Measurements from ENCODE around the gene CCDC28A. TPM values are rescaled to one million over a fixed set of nuclear protein-coding genes. Genes with fewer than 3 reads are reported as not detected.

The CCDC28A gene
- total RNA-seq, 1 donor from 2014 or later, result 7.3 TPM

DNA sequence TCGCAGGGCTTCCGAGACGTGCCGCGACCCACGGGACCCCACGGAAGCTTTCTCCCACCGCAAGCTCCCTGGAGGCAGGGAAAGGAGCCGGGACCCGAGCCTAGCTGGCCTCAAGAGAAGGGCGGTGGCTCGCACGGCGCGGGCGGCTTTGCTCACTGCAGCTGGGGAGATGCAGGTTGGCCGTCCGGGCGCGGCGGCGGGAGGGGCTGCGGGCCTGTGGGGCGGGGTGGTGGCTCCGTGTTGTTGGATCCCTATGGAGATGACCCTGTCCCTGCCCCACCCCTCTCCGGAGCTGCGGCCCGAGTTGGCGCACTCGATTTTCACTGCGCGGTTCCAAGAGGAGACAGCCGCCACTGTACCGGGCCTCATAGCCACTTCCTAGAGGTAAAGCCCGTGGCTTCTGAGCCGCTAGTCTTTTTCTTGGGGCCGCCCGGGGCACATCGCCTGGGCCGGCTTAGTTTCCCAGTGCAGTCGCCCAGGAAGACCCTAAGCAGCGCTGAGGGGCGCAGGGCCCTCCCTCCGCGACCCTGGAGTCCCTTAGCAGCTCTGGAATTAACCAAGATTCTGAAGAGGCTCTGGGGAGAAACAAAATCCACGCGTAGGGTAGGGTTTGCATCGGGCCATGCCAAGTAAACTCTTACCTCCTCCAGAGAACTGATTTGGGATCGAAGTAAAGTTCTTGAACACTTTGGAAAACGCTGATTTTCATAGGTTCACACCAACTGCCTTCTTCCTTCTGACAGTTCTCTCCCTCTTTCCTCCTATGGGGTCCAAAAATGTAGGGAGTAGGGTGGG, 22.4 kb downstream of the CCDC28A start, which contains the start of gene ECT2L:
Gene ECT2L, plus strand, starts transcription at position 279 of the 795 bp plus-strand sequence. CDS start 17,188 bp downstream, outside the sequence.
- no peak for TF ChIP-seq CTCF (conservative IDR thresholded peaks at IDR 0.05)
- Mint-ChIP-seq H3K4me1 (peaks cover 33% of the 10 kb centered on the region), H3K27me3 (ENCODE audit: low read depth) (peaks cover 11% of the 10 kb centered on the region), H3K27ac (ENCODE audit: unreplicated experiment) (no peak within 1 kb of the TSS), H3K9me3 (no peaks in the 10 kb centered on the region), H3K36me3 (ENCODE audit: low read depth) (no peaks in the 10 kb centered on the region), H3K4me3 (peak within 1 kb of the TSS; percentile 79)
- peak; percentile 50 for DNase-seq (ENCODE audit: low read depth, low spot score)

GRCh38 chr6:138796771-138797170, 23.2 kb downstream of the CCDC28A start:
- Mint-ChIP-seq H3K27me3 (ENCODE audit: low read depth) (peaks cover 11% of the 10 kb centered on the region), H3K9me3 (no peaks in the 10 kb centered on the region)
- no peak for TF ChIP-seq CTCF (conservative IDR thresholded peaks at IDR 0.05)

GRCh38 chr6:138797806-138798446, 24.4 kb downstream of the CCDC28A start:
- Mint-ChIP-seq H3K27ac (ENCODE audit: unreplicated experiment) (no peak overlapping the region), H3K4me3 (no peak overlapping the region), H3K27me3 (ENCODE audit: low read depth) (peaks cover 11% of the 10 kb centered on the region), H3K36me3 (ENCODE audit: low read depth) (no peaks in the 10 kb centered on the region), H3K4me1 (peaks cover 33% of the 10 kb centered on the region), H3K9me3 (no peaks in the 10 kb centered on the region)
- no peak for TF ChIP-seq CTCF (conservative IDR thresholded peaks at IDR 0.05)
- DNase-seq (ENCODE audit: low read depth, low spot score), result no peak

More at GRCh38 chr6:138796771-138797170, 23.2 kb downstream of the CCDC28A start:
- Mint-ChIP-seq H3K4me3 (peak overlapping the region; percentile 79), H3K27ac (ENCODE audit: unreplicated experiment) (no peak overlapping the region), H3K36me3 (ENCODE audit: low read depth) (no peaks in the 10 kb centered on the region), H3K4me1 (peaks cover 33% of the 10 kb centered on the region)
- no peak for DNase-seq (ENCODE audit: low read depth, low spot score)

DNA sequence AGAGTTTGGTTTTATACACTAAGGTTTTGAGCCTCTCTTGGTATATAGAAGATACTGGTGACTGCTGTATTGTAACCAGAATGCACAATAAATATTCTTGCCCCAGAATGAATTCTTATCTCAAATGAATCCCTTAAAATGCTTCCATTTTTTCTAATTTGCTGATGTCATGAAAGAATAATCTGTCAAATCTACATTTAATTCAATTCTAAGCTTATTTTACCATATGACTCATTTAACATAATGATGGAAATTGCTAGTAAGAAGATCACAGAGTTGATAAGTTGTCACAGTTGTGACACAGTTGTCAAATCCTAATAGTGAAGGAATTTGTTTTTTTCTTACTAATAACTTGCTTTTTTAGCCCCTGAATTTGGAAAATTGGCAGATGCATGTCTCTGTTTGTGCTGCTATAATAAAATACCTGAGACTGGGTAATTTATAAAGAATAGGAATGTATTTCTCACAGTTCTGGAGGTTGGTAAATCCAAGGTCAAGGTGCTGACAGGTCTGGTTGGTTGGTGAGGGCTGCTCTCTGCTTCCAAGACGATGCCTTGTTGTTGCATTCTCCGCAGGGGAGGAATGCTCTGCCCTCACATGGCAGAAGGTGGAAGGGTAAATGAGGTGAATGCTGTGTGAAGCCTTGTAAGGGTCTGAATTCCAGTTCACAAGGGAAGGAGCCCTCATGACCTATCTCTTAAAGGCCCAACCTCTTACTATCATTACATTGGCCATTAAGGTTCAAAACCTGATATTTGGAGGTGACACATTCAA, 27.0 kb downstream of the CCDC28A start:
- no peak for DNase-seq (ENCODE audit: low read depth, low spot score)
- H3K4me3 Mint-ChIP-seq, result no peak overlapping the region
- H3K4me1 Mint-ChIP-seq, result peaks cover 29% of the 10 kb centered on the region

More for the DNA sequence above, 27.0 kb downstream of the CCDC28A start:
- peaks cover 7% of the 10 kb centered on the region for H3K27me3 Mint-ChIP-seq (ENCODE audit: low read depth)
- TF ChIP-seq CTCF (conservative IDR thresholded peaks at IDR 0.05), result no peak
- H3K36me3 Mint-ChIP-seq (ENCODE audit: low read depth), result no peaks in the 10 kb centered on the region
- no peaks in the 10 kb centered on the region for H3K9me3 Mint-ChIP-seq
- no peak overlapping the region for H3K27ac Mint-ChIP-seq (ENCODE audit: unreplicated experiment)

Data from neural crest cell (in vitro differentiated cells).